NT2/D1 (cell line): ENCODE results near the gene SMCP.

Experiments
- SUZ12 ChIP-seq: IDR thresholded peaks from 2 replicates; pipeline ENCODE4 v1.6.1; 2011; ENCODE audit not compliant: insufficient read length, insufficient read depth; ENCODE audit errors: extremely low read depth
- YY1 ChIP-seq: IDR thresholded peaks from 2 replicates; pipeline ENCODE4 v1.6.1; 2011; ENCODE audit not compliant: insufficient read length, insufficient read depth
- ZNF274 ChIP-seq: IDR thresholded peaks from 2 replicates; pipeline ENCODE4 v1.6.1; 2011; ENCODE audit warnings: mild to moderate bottlenecking, low read depth, low read length

GRCh38 chr1:152860129-152860528 is 18.0 kb upstream of the SMCP start:
- TF ChIP-seq YY1 (no peak), ZNF274 (no peak), SUZ12 (no peak)
